Measurements from ENCODE around the gene BICC1.

DNA sequence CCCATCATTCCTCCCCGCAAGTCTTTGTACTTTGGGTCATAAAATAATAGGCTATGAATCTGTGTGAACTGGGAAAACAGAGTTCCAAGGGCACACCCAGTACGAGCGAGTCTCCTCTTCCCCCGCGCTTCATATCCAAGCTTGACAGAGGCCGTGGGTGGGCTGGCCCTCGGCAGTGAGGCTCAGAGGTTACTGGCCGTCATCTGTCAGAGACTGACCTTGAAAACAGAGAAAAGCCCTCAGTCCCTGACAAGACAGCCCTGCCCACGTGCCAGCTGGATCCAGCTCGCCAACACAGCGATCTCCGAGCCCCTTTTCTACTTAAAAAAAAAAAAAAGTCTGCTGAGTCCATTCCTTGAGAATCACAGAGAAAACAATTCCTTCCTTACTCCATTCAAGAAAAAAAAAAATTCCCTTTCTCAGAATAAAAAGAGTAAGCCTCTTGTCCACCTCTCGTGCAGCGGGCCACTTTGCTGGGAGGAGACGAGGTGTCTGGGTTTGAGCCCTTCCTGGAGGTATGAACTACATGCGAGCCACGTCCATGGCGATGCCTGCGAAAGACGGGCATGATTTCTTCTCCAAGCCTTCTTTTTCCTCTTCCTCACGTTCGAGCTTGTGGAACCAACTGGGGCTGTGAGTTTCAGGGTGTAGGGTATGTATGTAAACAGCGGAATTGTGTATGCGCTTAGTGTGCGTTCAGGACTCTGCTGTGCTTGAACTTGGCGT, 744 bp upstream of the BICC1 start:
- TF ChIP-seq POLR2AphosphoS5 (IDR thresholded peaks at IDR 0.05; ENCODE audit: low read depth, low read length) (no peak), TAF1 (IDR thresholded peaks at IDR 0.05; ENCODE audit: borderline replicate concordance, insufficient read depth, low read length) (no peak)
- TF ChIP-seq, protein P1, sequence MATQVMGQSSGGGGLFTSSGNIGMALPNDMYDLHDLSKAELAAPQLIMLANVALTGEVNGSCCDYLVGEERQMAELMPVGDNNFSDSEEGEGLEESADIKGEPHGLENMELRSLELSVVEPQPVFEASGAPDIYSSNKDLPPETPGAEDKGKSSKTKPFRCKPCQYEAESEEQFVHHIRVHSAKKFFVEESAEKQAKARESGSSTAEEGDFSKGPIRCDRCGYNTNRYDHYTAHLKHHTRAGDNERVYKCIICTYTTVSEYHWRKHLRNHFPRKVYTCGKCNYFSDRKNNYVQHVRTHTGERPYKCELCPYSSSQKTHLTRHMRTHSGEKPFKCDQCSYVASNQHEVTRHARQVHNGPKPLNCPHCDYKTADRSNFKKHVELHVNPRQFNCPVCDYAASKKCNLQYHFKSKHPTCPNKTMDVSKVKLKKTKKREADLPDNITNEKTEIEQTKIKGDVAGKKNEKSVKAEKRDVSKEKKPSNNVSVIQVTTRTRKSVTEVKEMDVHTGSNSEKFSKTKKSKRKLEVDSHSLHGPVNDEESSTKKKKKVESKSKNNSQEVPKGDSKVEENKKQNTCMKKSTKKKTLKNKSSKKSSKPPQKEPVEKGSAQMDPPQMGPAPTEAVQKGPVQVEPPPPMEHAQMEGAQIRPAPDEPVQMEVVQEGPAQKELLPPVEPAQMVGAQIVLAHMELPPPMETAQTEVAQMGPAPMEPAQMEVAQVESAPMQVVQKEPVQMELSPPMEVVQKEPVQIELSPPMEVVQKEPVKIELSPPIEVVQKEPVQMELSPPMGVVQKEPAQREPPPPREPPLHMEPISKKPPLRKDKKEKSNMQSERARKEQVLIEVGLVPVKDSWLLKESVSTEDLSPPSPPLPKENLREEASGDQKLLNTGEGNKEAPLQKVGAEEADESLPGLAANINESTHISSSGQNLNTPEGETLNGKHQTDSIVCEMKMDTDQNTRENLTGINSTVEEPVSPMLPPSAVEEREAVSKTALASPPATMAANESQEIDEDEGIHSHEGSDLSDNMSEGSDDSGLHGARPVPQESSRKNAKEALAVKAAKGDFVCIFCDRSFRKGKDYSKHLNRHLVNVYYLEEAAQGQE (IDR thresholded peaks at IDR 0.05; ENCODE audit: insufficient read depth in 1 of 2, low read depth in 2 of 2, low read length in 2 of 2): no peak
